ENCODE data around the gene PTPRR. TPM values are rescaled to one million over a fixed set of nuclear protein-coding genes. Genes with fewer than 3 reads are reported as not detected.

PTPRR gene
- total RNA-seq, 4 donors from 2014 or later: 0.57 to 2.1 (median 0.84) TPM

- no peak overlapping the region for H3K4me3 ChIP-seq
- DNase-seq (ENCODE audit: extremely low spot score): no peak
- 69% methylated on average over 6 of the region's 6 CpGs for WGBS
- no peaks in the 10 kb centered on the region for H3K36me3 ChIP-seq
- H3K27ac ChIP-seq (replicated peaks in 1 of 4): no peak overlapping the region
- no peaks in the 10 kb centered on the region for H3K4me1 ChIP-seq
- TF ChIP-seq POLR2A (IDR thresholded peaks at IDR 0.05; ENCODE audit: low read depth): no peak
- TF ChIP-seq POLR2AphosphoS5 (IDR thresholded peaks at IDR 0.05): no peak
- no peak for TF ChIP-seq CTCF (IDR thresholded peaks at IDR 0.05)
- no peak for TF ChIP-seq EP300 (IDR thresholded peaks at IDR 0.05)
- intact Hi-C loops (cut with DNase I): no loop called here
- H3K27me3 ChIP-seq: no peaks in the 10 kb centered on the region
- H3K9me3 ChIP-seq: no peaks in the 10 kb centered on the region
These were observed 27.9 kb upstream of the PTPRR start for GRCh38 chr12:70948236-70948975.

- 64% methylated on average over 3 of the region's 3 CpGs for WGBS
- H3K4me3 ChIP-seq: no peak overlapping the region
- H3K27me3 ChIP-seq: peaks cover 0 to 22% (median 2%) of the 10 kb centered on the region in 4 donors
- H3K27ac ChIP-seq (replicated peaks in 1 of 4): no peak overlapping the region
- TF ChIP-seq CTCF (IDR thresholded peaks at IDR 0.05) (no peak), POLR2A (IDR thresholded peaks at IDR 0.05; ENCODE audit: low read depth) (no peak), POLR2AphosphoS5 (IDR thresholded peaks at IDR 0.05) (no peak), EP300 (IDR thresholded peaks at IDR 0.05) (no peak)
- intact Hi-C loops (cut with DNase I): no loop called here
- H3K36me3 ChIP-seq: no peaks in the 10 kb centered on the region
- no peaks in the 10 kb centered on the region for H3K4me1 ChIP-seq
- DNase-seq (ENCODE audit: extremely low spot score): no peak
- H3K9me3 ChIP-seq: no peaks in the 10 kb centered on the region
These were observed 15.8 kb upstream of the PTPRR start for GRCh38 chr12:70936203-70936813.

- H3K36me3 ChIP-seq: no peaks in the 10 kb centered on the region
- WGBS: 64% methylated on average over 4 of the region's 4 CpGs
- H3K9me3 ChIP-seq: no peaks in the 10 kb centered on the region
- DNase-seq (ENCODE audit: extremely low spot score): no peak
- intact Hi-C loops (cut with DNase I): no loop called here
- no peak overlapping the region for H3K27ac ChIP-seq (replicated peaks in 1 of 4)
- TF ChIP-seq POLR2AphosphoS5 (IDR thresholded peaks at IDR 0.05) (no peak), POLR2A (IDR thresholded peaks at IDR 0.05; ENCODE audit: low read depth) (no peak), EP300 (IDR thresholded peaks at IDR 0.05) (no peak), CTCF (IDR thresholded peaks at IDR 0.05) (no peak)
- no peak overlapping the region for H3K4me3 ChIP-seq
- no peaks in the 10 kb centered on the region for H3K4me1 ChIP-seq
- H3K27me3 ChIP-seq: no peaks in the 10 kb centered on the region
These were observed 12.6 kb upstream of the PTPRR start for GRCh38 chr12:70933133-70933532.

- no peak for DNase-seq (ENCODE audit: extremely low spot score)
- no peaks in the 10 kb centered on the region for H3K9me3 ChIP-seq
- no peaks in the 10 kb centered on the region for H3K36me3 ChIP-seq
- no peaks in the 10 kb centered on the region for H3K4me1 ChIP-seq
- H3K4me3 ChIP-seq: no peak overlapping the region
- H3K27me3 ChIP-seq: no peaks in the 10 kb centered on the region
- TF ChIP-seq POLR2AphosphoS5 (IDR thresholded peaks at IDR 0.05) (no peak), CTCF (IDR thresholded peaks at IDR 0.05) (no peak), EP300 (IDR thresholded peaks at IDR 0.05) (no peak), POLR2A (IDR thresholded peaks at IDR 0.05; ENCODE audit: low read depth) (no peak)
- intact Hi-C loops (cut with DNase I): no loop called here
- H3K27ac ChIP-seq (replicated peaks in 1 of 4): no peak overlapping the region
These were observed 8.5 kb upstream of the PTPRR start for GRCh38 chr12:70929029-70929428.

Data from esophagus muscularis mucosa (tissue), 4 donors.